Measurements from ENCODE around the gene PTH2. TPM values are rescaled to one million over a fixed set of nuclear protein-coding genes. Genes with fewer than 3 reads are reported as not detected.

PTH2 gene
- total RNA-seq, 2 donors from 2014 or later, result not detected

DNA sequence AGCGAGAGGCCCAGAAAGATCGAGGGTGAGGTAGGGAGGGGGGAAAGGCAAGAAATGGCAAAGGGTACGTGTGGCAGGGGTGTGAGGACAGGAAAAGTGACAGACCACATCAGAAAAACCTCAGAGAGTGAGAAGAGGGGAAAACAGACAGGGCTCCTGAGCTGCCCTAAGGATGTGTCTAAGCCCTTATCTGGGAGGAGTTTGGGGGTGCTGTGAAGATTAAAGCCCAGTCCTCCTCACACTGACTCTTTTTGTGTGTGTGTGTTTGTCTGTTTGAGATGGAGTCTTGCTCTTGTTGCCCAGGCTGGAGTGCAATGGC lies 703 bp upstream of the PTH2 start:
- intact Hi-C loops (cut with DNase I), result no loop called here
- no peaks in the 10 kb centered on the region for H3K36me3 ChIP-seq
- H3K9ac ChIP-seq (ENCODE audit: low read depth in 2 of 2, low read length in 2 of 2), result no peak overlapping the region
- no peak for DNase-seq
- peaks cover 8% of the 10 kb centered on the region for H3K4me1 ChIP-seq
- no peak overlapping the region for H3K4me3 ChIP-seq
- TF ChIP-seq, protein P1, sequence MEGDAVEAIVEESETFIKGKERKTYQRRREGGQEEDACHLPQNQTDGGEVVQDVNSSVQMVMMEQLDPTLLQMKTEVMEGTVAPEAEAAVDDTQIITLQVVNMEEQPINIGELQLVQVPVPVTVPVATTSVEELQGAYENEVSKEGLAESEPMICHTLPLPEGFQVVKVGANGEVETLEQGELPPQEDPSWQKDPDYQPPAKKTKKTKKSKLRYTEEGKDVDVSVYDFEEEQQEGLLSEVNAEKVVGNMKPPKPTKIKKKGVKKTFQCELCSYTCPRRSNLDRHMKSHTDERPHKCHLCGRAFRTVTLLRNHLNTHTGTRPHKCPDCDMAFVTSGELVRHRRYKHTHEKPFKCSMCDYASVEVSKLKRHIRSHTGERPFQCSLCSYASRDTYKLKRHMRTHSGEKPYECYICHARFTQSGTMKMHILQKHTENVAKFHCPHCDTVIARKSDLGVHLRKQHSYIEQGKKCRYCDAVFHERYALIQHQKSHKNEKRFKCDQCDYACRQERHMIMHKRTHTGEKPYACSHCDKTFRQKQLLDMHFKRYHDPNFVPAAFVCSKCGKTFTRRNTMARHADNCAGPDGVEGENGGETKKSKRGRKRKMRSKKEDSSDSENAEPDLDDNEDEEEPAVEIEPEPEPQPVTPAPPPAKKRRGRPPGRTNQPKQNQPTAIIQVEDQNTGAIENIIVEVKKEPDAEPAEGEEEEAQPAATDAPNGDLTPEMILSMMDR (IDR thresholded peaks at IDR 0.05), result no peak
- H3K27ac ChIP-seq, result no peak overlapping the region
- H3K27me3 ChIP-seq, result peaks cover 92% of the 10 kb centered on the region
- H3K9me3 ChIP-seq, result no peaks in the 10 kb centered on the region

- Histone ChIP-seq H3K9ac (ENCODE audit: low read depth in 2 of 2, low read length in 2 of 2) (peak overlapping the region in 1 of 2 donors; percentile 55), H3K4me1 (peaks cover 4% of the 10 kb centered on the region), H3K27me3 (peaks cover 82% of the 10 kb centered on the region), H3K27ac (no peak overlapping the region), H3K9me3 (no peaks in the 10 kb centered on the region), H3K4me3 (peak overlapping the region; percentile 25), H3K36me3 (no peaks in the 10 kb centered on the region)
- TF ChIP-seq, protein P1 (IDR thresholded peaks at IDR 0.05), result no peak
- intact Hi-C loops (cut with DNase I), result no loop called here
- DNase-seq, result peak; percentile 34
Measured at GRCh38 chr19:49422407-49423070, 702 bp downstream of the PTH2 start.

GRCh38 chr19:49421878-49422202 lies 1.4 kb downstream of the PTH2 start:
- Histone ChIP-seq H3K4me3 (no peak overlapping the region), H3K4me1 (peaks cover 4% of the 10 kb centered on the region), H3K27me3 (peaks cover 80% of the 10 kb centered on the region), H3K36me3 (no peaks in the 10 kb centered on the region), H3K9me3 (no peaks in the 10 kb centered on the region), H3K9ac (ENCODE audit: low read depth in 2 of 2, low read length in 2 of 2) (no peak overlapping the region), H3K27ac (no peak overlapping the region)
- intact Hi-C loops (cut with DNase I), result no loop called here
- TF ChIP-seq, protein P1 (IDR thresholded peaks at IDR 0.05), result no peak
- DNase-seq, result no peak

DNA sequence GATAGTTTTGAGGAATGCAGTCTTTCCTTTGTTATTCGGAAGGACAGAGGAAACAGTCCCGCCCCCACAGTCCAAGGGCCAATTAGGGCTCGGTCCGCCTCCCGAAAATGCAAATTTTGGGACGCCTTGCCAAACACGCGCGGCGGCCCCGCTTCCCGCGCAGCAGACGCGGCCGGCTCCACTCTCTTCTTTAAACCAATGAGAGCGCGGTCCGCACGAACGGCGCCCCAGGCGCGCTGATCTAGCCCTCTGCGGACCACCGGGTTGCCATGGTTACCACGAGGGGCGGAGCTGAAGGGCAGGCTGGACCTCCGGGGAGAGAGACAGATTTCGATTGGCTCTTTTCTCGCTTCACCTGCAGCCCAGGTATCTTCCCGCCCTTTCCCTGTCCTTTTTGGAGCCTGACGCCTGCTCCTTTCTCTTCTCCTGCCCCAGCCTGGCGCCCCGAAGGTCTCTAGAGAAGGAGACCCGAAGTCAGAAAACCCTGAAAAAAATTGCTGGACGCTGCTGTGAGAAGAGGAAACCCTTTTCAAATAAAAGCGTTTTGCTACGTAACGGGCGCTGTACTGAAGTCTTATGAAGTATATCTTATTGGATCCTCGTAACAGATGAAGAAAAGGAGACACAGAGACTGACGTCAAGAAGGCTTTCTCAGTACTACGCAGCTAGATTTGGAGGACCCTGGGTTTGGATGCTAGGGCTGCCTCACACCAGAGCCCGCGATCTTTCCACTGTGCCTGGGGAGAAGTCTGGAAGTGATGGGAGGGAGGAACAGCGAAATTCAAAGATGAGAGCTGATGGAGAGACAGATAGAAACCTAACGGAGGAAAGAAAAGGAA lies 2.0 kb downstream of the PTH2 start:
- Histone ChIP-seq H3K36me3 (no peaks in the 10 kb centered on the region), H3K4me3 (peak overlapping the region; percentile 28), H3K27ac (no peak overlapping the region), H3K4me1 (peaks cover 4% of the 10 kb centered on the region), H3K9me3 (no peaks in the 10 kb centered on the region), H3K27me3 (peaks cover 76% of the 10 kb centered on the region), H3K9ac (ENCODE audit: low read depth in 2 of 2, low read length in 2 of 2) (no peak overlapping the region)
- intact Hi-C loops (cut with DNase I), result no loop called here
- DNase-seq, result peak; percentile 56
- TF ChIP-seq, protein P1 (IDR thresholded peaks at IDR 0.05), result no peak

DNA sequence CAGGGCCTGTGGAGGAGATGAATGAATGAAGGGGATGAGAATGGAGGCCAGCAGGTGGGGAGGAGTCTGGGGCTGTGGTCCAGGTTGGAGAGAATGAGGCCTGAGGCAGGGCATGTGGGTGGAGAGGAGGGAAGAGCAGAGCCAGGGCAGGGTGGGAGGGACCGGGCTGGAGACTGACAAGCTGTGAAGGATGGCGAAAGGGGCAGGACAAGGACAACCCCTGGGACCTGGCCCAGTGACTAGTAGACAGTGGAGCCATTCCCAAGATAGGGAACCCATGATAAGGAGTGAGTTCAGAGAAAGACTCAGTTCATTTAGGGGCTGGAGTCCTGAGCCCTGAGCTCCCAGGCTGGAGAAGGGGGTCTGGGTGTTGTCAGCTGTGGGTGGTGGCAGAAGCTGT lies 3.0 kb downstream of the PTH2 start:
- Histone ChIP-seq H3K4me1 (peaks cover 4% of the 10 kb centered on the region), H3K27ac (no peak overlapping the region), H3K9me3 (no peaks in the 10 kb centered on the region), H3K9ac (ENCODE audit: low read depth in 2 of 2, low read length in 2 of 2) (no peak overlapping the region), H3K27me3 (peaks cover 65% of the 10 kb centered on the region), H3K36me3 (no peaks in the 10 kb centered on the region), H3K4me3 (no peak overlapping the region)
- intact Hi-C loops (cut with DNase I), result no loop called here
- TF ChIP-seq, protein P1 (IDR thresholded peaks at IDR 0.05), result no peak
- no peak for DNase-seq
